Upper lobe of left lung (tissue), 4 donors: ENCODE measurements around the gene PLCB4.

Experiments used
- EP300 ChIP-seq, 4 donors: sonication (generic); formaldehyde crosslinking; IDR thresholded peaks; one replicate each; pipeline ENCODE4 v1.5.1; 2017; ENCODE audit warnings: antibody characterized with exemption in 4 of 4, control low read depth in 2 of 4
- POLR2A ChIP-seq, 4 donors: fragments of 450-650 bp; IDR thresholded peaks; one replicate each; pipeline ENCODE4 v1.5.1; 2016 to 2017; ENCODE audit warnings: antibody characterized with exemption in 4 of 4, mild to moderate bottlenecking in 2 of 4
- POLR2AphosphoS5 ChIP-seq, 2 donors: sonication (generic); formaldehyde crosslinking; IDR thresholded peaks; one replicate each; pipeline ENCODE4 v1.5.1; 2017; ENCODE audit warnings: antibody characterized with exemption in 2 of 2
- TF ChIP-seq, protein P1 (sequence below), 6 experiments: fragments of 450-650 bp in 4 of 6; fragments of 200-600 bp in 2 of 6; sonication (generic) in 2 of 6; IDR thresholded peaks; one replicate each; pipeline ENCODE4 v1.5.1; 2016 to 2019; ENCODE audit warnings: antibody characterized with exemption in 6 of 6

DNA sequence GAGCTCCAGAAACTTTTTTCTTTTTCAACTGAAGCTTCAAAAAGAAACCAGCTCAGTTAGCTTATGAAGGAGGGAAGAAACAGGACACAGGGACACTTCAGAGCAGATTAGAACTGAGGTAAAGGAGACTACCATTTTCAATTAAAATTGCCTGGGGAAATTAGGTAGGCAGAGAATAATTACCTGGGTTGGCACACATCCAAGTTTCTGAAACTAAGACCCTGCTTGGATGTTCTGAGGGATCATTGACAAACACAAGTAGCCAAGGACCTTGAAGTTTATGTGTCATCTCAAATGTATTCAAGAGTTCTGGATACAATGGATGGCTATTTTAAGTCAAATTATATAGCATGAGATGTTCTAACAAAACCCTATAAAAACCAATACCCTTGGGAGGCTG lies 137.6 kb downstream of the PLCB4 start:
- TF ChIP-seq, protein P1, sequence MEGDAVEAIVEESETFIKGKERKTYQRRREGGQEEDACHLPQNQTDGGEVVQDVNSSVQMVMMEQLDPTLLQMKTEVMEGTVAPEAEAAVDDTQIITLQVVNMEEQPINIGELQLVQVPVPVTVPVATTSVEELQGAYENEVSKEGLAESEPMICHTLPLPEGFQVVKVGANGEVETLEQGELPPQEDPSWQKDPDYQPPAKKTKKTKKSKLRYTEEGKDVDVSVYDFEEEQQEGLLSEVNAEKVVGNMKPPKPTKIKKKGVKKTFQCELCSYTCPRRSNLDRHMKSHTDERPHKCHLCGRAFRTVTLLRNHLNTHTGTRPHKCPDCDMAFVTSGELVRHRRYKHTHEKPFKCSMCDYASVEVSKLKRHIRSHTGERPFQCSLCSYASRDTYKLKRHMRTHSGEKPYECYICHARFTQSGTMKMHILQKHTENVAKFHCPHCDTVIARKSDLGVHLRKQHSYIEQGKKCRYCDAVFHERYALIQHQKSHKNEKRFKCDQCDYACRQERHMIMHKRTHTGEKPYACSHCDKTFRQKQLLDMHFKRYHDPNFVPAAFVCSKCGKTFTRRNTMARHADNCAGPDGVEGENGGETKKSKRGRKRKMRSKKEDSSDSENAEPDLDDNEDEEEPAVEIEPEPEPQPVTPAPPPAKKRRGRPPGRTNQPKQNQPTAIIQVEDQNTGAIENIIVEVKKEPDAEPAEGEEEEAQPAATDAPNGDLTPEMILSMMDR (IDR thresholded peaks at IDR 0.05), result no peak
- TF ChIP-seq EP300 (IDR thresholded peaks at IDR 0.05) (no peak), POLR2A (IDR thresholded peaks at IDR 0.05) (no peak), POLR2AphosphoS5 (IDR thresholded peaks at IDR 0.05) (no peak)
